GM19395 (cell line): ENCODE data around the gene GOT1.

ENCODE experiments used
- ATAC-seq: cut with Tn5 transposase; IDR thresholded peaks from one replicate; pipeline ENCODE4 v1.9.1; 2021; ENCODE audit warnings: mild to moderate bottlenecking, moderate library complexity; ENCODE audit not compliant: unreplicated experiment

Gene GOT1

GRCh38 chr10:99364125-99364524, 66.3 kb downstream of the GOT1 start:
- no peak for ATAC-seq

DNA sequence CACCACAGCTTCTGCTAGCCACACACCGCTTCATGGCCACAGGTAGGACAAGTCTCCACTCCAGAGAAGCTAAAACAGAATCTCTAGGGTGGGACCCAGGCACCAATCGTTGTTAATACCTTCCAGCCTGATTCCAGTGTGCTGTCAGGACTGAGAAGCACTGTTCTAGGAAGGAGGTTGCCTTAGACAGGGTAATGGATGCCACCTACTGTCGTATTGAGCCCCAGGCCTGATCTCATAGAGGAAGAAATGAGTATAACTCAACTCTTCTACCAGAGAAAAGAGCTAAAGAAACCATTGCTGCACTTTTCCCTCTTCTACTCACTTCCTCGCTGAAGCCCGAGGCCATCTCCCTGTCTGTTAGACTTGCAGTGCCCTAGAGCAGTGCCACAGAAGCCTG, 69.5 kb downstream of the GOT1 start:
- ATAC-seq, result no peak

GRCh38 chr10:99358101-99358500, 72.3 kb downstream of the GOT1 start:
- ATAC-seq, result no peak

- no peak for ATAC-seq
Measured at GRCh38 chr10:99357691-99358090, 72.7 kb downstream of the GOT1 start.

DNA sequence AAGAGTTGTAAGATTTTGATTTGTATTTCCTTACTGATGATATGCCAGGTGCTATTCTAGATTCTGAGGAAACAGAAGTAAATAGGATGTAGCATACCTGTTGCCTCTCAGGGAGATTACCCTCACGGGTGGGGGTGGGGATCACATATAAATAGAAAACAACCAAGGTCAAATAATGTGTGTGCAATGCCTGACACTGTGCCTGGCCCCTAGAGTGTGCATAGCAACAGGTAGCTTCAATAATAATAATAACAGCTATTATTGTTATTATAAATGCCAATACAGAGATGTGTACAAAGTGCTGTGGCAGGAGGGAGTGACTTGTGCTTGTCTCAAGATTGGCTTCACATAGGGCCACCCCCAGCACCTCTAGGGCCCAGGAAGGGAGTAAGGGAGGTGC, 77.2 kb downstream of the GOT1 start:
- ATAC-seq, result no peak

- no peak for ATAC-seq
Measured at GRCh38 chr10:99347672-99348071, 82.8 kb downstream of the GOT1 start.
